HFF-Myc (cell line): ENCODE data around the gene RAB41.
"Not testable (repeated sequence)": the region's sequence is repeated elsewhere in the genome, so short reads cannot be mapped to it uniquely, and the experiment has no call there.

Experiments
- DNase-seq: peaks from one replicate; pipeline ENCODE4 v3.0.0-alpha.2; 2011; ENCODE audit warnings: low read depth; ENCODE audit errors: extremely low read depth
- H3K4me3 ChIP-seq: replicated peaks from 2 replicates; pipeline ENCODE4 v1.5.1; 2011; ENCODE audit warnings: low read depth, mild to moderate bottlenecking, control low read depth, low read length
- TF ChIP-seq, protein P1 (sequence below): IDR thresholded peaks from 2 replicates; pipeline ENCODE4 v1.5.1; 2012; ENCODE audit warnings: mild to moderate bottlenecking, low read depth, low read length, control low read depth; ENCODE audit errors: missing control alignments

Gene RAB41

DNA sequence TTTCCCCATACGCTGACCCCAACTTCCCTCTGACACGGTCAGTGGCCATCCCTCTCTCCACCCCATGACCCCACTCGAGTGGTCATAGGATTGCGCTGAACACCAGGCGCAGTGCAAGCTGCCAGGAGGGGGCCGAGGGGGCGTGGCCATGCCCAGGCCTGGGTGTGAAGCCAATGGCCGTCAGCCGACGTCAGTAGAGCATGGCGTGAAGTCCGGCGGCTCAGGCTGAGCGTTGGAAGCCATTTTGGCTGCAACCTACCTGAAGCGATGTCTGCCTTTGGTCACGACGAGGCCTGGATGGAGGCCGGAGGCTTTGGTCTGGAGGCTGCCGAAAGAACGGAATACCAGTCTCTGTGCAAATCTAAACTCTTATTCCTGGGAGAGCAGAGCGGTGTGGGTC, at the start of gene RAB41:
Gene RAB41, plus strand, starts transcription at position 222 of the 400 bp plus-strand sequence. Its CDS starts 46 bp downstream, at position 268.
- TF ChIP-seq, protein P1, sequence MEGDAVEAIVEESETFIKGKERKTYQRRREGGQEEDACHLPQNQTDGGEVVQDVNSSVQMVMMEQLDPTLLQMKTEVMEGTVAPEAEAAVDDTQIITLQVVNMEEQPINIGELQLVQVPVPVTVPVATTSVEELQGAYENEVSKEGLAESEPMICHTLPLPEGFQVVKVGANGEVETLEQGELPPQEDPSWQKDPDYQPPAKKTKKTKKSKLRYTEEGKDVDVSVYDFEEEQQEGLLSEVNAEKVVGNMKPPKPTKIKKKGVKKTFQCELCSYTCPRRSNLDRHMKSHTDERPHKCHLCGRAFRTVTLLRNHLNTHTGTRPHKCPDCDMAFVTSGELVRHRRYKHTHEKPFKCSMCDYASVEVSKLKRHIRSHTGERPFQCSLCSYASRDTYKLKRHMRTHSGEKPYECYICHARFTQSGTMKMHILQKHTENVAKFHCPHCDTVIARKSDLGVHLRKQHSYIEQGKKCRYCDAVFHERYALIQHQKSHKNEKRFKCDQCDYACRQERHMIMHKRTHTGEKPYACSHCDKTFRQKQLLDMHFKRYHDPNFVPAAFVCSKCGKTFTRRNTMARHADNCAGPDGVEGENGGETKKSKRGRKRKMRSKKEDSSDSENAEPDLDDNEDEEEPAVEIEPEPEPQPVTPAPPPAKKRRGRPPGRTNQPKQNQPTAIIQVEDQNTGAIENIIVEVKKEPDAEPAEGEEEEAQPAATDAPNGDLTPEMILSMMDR, result no peak
- H3K4me3 ChIP-seq, result no peak within 1 kb of the TSS
- no peak for DNase-seq

DNA sequence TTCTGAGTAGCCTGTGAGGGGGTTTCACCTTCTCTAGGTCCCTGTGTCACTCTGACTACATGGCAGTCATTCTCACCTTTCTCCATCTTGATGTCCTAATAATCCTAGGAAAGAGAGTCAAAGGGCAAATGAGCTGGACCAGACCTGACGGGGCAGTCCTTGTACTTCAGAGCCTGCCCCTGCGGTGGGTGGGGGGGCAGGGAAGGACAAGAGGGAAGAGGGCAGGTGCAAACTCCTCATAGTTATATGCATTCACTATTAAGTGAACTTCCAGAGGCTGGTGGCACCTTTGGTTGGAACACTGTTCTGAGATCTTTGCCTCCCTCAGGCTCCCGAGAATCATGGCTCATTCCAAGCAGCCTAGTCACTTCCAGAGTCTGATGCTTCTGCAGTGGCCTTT, 47.6 kb upstream of the RAB41 start, which contains the start of gene AWAT1:
Gene AWAT1, plus strand, starts transcription at position 301 of the 400 bp plus-strand sequence. Its CDS starts 41 bp downstream, at position 342.
- TF ChIP-seq, protein P1, result no peak
- H3K4me3 ChIP-seq, result no peak within 1 kb of the TSS

GRCh38 chrX:70240751-70241150, 41.2 kb upstream of the RAB41 start:
- TF ChIP-seq, protein P1, result no peak

More for the DNA sequence above, 47.6 kb upstream of the RAB41 start, which contains the start of gene AWAT1:
- DNase-seq, result no peak

DNA sequence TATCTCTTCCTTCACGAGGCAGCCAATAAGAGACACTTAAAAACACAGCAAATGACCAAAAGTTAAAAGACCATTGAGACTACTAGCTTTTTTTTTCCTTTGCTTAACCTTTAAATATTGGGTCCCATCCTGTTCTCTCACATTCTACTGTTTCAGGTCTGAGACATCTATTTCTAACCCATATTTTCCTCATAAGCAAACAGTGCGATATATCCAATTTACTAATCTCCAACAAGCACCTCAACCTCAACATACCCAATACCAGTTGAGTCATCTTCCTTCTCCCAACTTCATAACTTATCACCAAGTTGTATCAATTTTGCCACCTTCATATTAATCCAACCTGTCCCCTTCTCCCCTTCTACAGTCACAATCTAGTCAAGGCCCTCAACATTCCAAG, 40.5 kb upstream of the RAB41 start:
- H3K4me3 ChIP-seq, result no peak overlapping the region
- TF ChIP-seq, protein P1, result no peak
- no peak for DNase-seq

More at GRCh38 chrX:70240751-70241150, 41.2 kb upstream of the RAB41 start:
- no peak for DNase-seq
- H3K4me3 ChIP-seq, result no peak overlapping the region

GRCh38 chrX:70243601-70244000, 38.4 kb upstream of the RAB41 start:
- DNase-seq, H3K4me3 ChIP-seq: not testable (repeated sequence)

DNA sequence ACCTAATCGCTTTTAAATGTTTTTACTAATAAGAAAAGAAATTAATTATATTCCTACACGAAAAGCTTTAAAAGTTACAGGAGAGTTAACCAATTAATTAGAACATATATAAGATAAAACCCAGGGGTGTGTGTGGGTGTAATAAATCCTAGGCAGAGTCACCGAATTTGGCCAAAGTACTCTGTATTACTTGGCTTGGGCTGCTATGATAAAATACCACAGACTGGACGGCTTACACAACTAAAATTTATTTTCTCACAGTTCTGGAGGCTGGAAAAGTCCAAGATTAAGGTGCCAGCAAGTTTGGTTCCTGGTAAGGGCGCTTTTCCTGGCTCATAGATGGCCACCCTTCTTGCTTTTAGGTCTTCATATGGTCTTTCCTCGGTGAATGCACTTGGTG, 37.1 kb upstream of the RAB41 start:
- no peak for DNase-seq
- TF ChIP-seq, protein P1, result no peak
- no peak overlapping the region for H3K4me3 ChIP-seq

DNA sequence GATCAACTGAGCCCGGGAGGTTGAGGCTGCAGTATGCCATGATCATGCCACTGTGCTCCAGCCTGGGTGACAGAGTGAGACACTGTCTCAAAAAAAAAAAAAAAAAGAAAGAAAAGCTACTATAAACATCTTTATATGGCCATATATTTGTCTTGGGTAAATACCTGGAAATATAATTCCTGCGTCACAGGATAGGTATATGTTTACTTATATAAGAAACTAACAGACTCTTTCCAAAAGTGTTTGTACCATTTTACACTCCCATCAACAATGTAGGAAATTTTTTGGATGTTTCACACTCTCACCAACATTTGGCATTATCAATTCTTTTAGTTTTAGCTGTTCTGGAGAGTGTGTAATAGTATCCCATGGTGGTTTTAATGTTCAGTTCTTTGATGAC, 34.7 kb upstream of the RAB41 start:
- no peak for DNase-seq
- TF ChIP-seq, protein P1, result no peak
- H3K4me3 ChIP-seq, result no peak overlapping the region
